ENCODE results near the gene ACTR1B. TPM values are rescaled to one million over a fixed set of nuclear protein-coding genes. Genes with fewer than 3 reads are reported as not detected.
A peak's percentile ranks its signal among the peaks of the same experiment; 100 is the strongest.

Gene ACTR1B
- polyA plus RNA-seq, 1 experiment: 64.6 TPM

DNA sequence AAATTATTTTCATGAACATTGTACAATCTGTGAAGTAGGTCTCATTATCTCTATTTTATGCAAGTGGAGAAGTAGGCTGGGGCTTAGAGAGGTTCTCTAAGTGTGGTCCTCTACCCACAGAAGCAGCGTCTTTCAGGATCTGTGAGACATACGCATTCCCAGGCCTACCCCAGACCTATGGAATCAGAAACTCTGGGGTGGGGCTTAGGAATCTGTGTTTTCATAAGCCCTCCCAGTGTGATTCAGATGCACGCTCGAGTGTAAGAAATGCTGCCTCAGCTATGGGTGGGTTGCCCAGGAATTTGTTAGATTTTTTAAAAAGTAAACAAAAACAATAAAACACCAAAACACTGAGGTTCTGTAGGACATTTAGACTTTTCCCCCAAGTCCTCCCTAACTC is 34.7 kb upstream of the ACTR1B start:
- no peaks in the 10 kb centered on the region for H3K36me3 ChIP-seq (ENCODE audit: control insufficient read depth, insufficient read depth, low read length)
- DNase-seq (ENCODE audit: low read depth): no peak
- TF ChIP-seq, protein P1, sequence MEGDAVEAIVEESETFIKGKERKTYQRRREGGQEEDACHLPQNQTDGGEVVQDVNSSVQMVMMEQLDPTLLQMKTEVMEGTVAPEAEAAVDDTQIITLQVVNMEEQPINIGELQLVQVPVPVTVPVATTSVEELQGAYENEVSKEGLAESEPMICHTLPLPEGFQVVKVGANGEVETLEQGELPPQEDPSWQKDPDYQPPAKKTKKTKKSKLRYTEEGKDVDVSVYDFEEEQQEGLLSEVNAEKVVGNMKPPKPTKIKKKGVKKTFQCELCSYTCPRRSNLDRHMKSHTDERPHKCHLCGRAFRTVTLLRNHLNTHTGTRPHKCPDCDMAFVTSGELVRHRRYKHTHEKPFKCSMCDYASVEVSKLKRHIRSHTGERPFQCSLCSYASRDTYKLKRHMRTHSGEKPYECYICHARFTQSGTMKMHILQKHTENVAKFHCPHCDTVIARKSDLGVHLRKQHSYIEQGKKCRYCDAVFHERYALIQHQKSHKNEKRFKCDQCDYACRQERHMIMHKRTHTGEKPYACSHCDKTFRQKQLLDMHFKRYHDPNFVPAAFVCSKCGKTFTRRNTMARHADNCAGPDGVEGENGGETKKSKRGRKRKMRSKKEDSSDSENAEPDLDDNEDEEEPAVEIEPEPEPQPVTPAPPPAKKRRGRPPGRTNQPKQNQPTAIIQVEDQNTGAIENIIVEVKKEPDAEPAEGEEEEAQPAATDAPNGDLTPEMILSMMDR (IDR thresholded peaks at IDR 0.05; ENCODE audit: insufficient read depth, low read depth, low read length): no peak
- no peak overlapping the region for H3K4me3 ChIP-seq (ENCODE audit: low read depth, low read length)
- POLR2A ChIA-PET: no interaction called here
- H3K27me3 ChIP-seq (ENCODE audit: control insufficient read depth, insufficient read depth, low read length): no peaks in the 10 kb centered on the region
- CTCF ChIA-PET: interaction anchor here (1.0 to 7.4 kb wide), 14 partner anchors 10 to 1635 kb away, joined by 3 to 171 read pairs (median 10); partner anchors contain the start of genes ACTR1B, ANKRD36B, COX5B and ZAP70

DNA sequence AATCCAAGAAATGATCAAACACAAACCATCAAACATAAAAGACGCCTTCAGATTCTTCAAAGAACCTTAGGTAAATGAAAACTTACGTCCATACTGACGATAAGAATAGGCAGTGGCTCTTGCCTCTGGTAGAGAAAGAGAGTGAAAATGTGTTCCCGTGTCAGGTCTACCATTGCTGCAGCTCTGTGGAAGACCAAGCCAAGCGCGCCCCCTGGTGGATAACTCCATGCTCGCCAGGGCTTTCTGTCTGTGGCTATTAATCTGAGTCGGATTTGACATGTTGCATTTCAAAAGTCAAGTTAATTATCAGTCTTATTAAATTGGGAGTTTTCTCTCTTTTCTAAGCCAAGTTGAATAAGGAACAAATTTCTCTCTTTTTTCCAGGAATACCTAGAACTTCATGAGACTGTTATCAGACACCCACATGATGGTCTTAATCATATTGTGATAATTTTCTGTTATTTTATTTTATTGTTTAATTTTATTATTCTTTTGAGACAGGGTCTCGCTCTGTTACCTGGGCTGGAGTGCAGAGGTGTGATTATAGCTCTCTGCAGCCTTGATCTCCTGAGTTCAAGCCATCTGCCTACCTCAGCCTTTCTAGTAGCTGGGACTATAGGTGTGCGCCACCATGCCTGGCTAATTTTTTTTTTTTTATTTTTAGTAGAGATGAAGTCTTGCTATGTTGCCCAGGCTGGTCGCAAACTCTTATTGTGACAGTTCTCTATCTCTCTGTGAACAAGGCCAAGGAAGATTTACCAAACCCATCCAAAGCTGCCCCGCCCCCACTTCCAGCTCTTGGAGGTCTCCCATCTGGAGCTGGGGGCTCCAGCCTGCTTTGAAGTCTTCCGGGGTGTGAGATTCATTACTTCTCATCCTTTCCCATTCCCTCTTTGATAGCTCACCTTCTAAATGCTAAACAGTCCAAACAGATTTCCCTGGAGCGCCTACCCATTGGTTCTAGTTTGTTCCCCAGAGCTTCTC is 33.7 kb upstream of the ACTR1B start:
- H3K4me3 ChIP-seq (ENCODE audit: low read depth, low read length): no peak overlapping the region
- no peaks in the 10 kb centered on the region for H3K27me3 ChIP-seq (ENCODE audit: control insufficient read depth, insufficient read depth, low read length)
- TF ChIP-seq, protein P1 (IDR thresholded peaks at IDR 0.05; ENCODE audit: insufficient read depth, low read depth, low read length): peak; percentile 86
- POLR2A ChIA-PET: no interaction called here
- CTCF ChIA-PET: interaction anchor here (0.6 to 7.4 kb wide), 32 partner anchors 8 to 1634 kb away, joined by 3 to 171 read pairs (median 4); partner anchors contain the start of genes ACTR1B, ANKRD36B, COX5B and ZAP70
- DNase-seq (ENCODE audit: low read depth): peak; percentile 9
- no peaks in the 10 kb centered on the region for H3K36me3 ChIP-seq (ENCODE audit: control insufficient read depth, insufficient read depth, low read length)

DNA sequence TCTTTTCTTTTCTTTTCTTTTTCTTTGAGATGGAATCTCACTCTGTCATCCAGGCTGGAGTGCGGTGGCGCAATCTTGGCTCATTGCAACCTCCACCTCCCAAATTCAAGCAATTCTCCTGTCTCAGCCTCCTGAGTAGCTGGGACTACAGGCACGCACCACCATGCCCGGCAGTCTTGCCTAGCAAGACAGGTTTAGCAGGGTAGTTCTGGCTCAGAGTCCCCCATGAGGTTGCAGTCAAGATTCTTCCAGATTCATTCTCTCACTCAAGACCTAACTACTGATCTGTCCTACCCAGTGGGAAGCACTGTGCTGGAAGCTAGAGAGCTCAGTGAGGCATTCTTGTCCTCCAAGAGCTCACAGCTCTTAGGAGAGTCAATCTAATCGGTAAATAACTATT is 31.9 kb upstream of the ACTR1B start:
- DNase-seq (ENCODE audit: low read depth): no peak
- H3K27me3 ChIP-seq (ENCODE audit: control insufficient read depth, insufficient read depth, low read length): no peaks in the 10 kb centered on the region
- POLR2A ChIA-PET: no interaction called here
- no peak overlapping the region for H3K4me3 ChIP-seq (ENCODE audit: low read depth, low read length)
- CTCF ChIA-PET: interaction anchor here (0.6 to 7.4 kb wide), 5 partner anchors 11 to 691 kb away, joined by 3 to 171 read pairs (median 37); partner anchors contain the start of genes ACTR1B and ANKRD36B
- no peaks in the 10 kb centered on the region for H3K36me3 ChIP-seq (ENCODE audit: control insufficient read depth, insufficient read depth, low read length)
- TF ChIP-seq, protein P1 (IDR thresholded peaks at IDR 0.05; ENCODE audit: insufficient read depth, low read depth, low read length): no peak

DNA sequence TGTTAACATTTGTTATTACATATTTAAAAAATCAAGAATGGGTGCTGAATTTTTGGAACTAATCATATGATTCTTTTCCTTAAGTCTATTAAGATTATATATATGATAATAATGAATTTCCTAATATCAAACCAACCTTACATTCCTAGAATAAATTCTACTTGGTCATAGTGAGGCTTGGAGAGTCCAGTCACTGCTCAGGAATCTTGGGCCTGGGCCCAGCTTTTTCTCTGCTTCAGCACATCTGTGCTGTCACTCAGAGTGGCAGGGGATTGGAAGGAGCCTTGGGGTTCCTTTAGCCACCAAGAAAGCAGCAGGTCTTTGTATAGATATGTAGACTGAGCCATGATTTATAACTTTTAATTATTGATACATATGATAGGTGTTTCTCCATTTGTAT is 29.6 kb upstream of the ACTR1B start:
- POLR2A ChIA-PET: no interaction called here
- CTCF ChIA-PET: no interaction called here
- TF ChIP-seq, protein P1 (IDR thresholded peaks at IDR 0.05; ENCODE audit: insufficient read depth, low read depth, low read length): no peak
- Histone ChIP-seq H3K27me3 (ENCODE audit: control insufficient read depth, insufficient read depth, low read length) (no peaks in the 10 kb centered on the region), H3K36me3 (ENCODE audit: control insufficient read depth, insufficient read depth, low read length) (no peaks in the 10 kb centered on the region), H3K4me3 (ENCODE audit: low read depth, low read length) (no peak overlapping the region)
- DNase-seq (ENCODE audit: low read depth): no peak

DNA sequence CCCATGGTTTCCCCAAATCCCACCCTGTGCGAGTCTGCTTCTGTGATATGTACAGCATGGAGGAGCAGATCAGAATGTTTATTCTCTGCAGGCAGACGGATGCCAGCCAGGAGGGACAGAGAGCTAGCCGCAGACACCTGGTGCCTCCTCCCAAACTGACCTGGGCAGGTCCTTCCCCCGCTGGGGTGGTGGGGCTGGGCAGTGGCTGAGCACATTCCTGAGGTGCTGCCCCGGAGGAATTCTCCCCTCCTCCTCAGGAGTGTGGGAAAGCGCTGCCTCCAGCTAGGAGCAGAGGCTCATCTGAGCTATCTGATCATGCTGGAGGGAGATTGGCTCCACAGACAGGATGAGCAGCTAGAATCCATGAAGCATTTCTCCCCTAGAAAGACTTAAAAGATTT is 27.3 kb upstream of the ACTR1B start:
- H3K36me3 ChIP-seq (ENCODE audit: control insufficient read depth, insufficient read depth, low read length): no peaks in the 10 kb centered on the region
- TF ChIP-seq, protein P1 (IDR thresholded peaks at IDR 0.05; ENCODE audit: insufficient read depth, low read depth, low read length): no peak
- no peak for DNase-seq (ENCODE audit: low read depth)
- no peaks in the 10 kb centered on the region for H3K27me3 ChIP-seq (ENCODE audit: control insufficient read depth, insufficient read depth, low read length)
- no peak overlapping the region for H3K4me3 ChIP-seq (ENCODE audit: low read depth, low read length)
- ChIA-PET POLR2A (no interaction called here), CTCF (interaction anchor here (1.8 kb wide), 2 partner anchors 9 to 101 kb away, joined by 4 to 18 read pairs; partner anchors contain the start of gene ANKRD36B)

Data from BJ (cell line).